Measurements from ENCODE around the gene ROR2.

ROR2 gene

DNA sequence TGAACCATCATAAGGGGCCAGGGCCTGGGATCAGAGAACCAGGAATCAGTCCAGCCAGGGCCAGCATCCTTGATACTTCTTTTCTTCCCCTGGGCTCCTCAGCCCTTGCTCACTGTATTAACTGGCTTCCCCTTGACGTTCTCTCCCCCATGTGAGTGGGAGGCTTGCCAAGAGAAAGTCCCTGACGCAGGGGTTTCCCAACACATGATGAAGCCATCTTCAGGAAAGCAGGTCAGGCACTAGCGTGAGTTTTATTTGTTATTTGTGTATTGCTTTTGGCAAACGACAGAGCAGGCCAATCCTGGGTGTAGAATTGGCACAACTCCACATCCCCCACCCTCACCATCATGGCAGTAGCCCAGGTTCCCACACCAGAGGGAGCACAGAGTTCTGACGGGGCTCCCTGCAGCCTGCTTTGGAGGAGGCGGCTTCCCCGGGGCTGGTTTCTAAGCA is 360.9 kb downstream of the ROR2 start:
- POLR2A ChIA-PET, result no interaction called here
- DNase-seq (ENCODE audit: low read depth, low spot score), result peak; percentile 5
- TF ChIP-seq, protein P1, sequence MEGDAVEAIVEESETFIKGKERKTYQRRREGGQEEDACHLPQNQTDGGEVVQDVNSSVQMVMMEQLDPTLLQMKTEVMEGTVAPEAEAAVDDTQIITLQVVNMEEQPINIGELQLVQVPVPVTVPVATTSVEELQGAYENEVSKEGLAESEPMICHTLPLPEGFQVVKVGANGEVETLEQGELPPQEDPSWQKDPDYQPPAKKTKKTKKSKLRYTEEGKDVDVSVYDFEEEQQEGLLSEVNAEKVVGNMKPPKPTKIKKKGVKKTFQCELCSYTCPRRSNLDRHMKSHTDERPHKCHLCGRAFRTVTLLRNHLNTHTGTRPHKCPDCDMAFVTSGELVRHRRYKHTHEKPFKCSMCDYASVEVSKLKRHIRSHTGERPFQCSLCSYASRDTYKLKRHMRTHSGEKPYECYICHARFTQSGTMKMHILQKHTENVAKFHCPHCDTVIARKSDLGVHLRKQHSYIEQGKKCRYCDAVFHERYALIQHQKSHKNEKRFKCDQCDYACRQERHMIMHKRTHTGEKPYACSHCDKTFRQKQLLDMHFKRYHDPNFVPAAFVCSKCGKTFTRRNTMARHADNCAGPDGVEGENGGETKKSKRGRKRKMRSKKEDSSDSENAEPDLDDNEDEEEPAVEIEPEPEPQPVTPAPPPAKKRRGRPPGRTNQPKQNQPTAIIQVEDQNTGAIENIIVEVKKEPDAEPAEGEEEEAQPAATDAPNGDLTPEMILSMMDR (IDR thresholded peaks at IDR 0.05; ENCODE audit: insufficient read depth, low read length, missing control alignments), result no peak
- CTCF ChIA-PET, result no interaction called here
- no peak overlapping the region for H3K4me3 ChIP-seq (ENCODE audit: low read depth, low read length)

DNA sequence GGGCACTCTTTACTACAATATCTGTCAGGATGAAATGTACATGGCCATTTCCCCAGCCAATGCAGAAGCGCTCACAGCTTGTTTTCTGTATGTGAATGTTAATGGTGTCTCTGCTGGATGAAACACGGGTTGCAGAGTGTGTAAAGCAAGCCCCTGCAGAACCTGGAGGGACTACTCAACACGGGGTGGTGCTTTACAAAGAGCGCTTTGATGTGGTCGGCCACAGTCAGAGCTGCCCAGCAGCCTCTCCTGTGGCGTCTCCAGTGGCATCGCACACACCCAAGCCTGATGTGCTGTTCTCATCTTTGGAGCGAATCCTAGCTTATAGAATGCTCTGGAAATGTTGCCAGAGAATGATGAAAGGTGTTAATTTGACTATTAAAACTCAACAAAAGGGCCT is 363.7 kb downstream of the ROR2 start:
- TF ChIP-seq, protein P1 (IDR thresholded peaks at IDR 0.05; ENCODE audit: insufficient read depth, low read length, missing control alignments), result no peak
- CTCF ChIA-PET, result no interaction called here
- POLR2A ChIA-PET, result no interaction called here
- no peak for DNase-seq (ENCODE audit: low read depth, low spot score)
- H3K4me3 ChIP-seq (ENCODE audit: low read depth, low read length), result no peak overlapping the region

DNA sequence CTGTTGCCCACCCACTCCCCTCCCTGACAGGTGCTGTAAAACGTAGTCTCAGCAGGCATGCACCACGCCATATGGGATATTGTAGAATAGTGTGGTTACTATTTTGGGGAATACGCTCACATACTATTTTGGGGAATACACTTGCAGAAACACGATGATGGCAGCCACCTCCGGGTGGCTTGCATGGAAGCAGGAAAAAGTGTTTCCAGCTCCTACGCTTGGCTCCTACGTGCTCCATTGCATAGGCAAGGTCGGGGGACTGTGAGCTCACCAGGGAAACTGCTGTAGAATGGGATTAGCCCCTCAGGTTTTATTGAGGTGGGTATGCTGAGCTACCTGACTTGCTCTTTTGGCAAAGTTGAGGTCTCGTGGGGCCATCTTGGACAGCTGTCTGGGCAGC is 366.1 kb downstream of the ROR2 start:
- DNase-seq (ENCODE audit: low read depth, low spot score), result no peak
- POLR2A ChIA-PET, result no interaction called here
- no peak overlapping the region for H3K4me3 ChIP-seq (ENCODE audit: low read depth, low read length)
- TF ChIP-seq, protein P1 (IDR thresholded peaks at IDR 0.05; ENCODE audit: insufficient read depth, low read length, missing control alignments), result no peak
- CTCF ChIA-PET, result no interaction called here

DNA sequence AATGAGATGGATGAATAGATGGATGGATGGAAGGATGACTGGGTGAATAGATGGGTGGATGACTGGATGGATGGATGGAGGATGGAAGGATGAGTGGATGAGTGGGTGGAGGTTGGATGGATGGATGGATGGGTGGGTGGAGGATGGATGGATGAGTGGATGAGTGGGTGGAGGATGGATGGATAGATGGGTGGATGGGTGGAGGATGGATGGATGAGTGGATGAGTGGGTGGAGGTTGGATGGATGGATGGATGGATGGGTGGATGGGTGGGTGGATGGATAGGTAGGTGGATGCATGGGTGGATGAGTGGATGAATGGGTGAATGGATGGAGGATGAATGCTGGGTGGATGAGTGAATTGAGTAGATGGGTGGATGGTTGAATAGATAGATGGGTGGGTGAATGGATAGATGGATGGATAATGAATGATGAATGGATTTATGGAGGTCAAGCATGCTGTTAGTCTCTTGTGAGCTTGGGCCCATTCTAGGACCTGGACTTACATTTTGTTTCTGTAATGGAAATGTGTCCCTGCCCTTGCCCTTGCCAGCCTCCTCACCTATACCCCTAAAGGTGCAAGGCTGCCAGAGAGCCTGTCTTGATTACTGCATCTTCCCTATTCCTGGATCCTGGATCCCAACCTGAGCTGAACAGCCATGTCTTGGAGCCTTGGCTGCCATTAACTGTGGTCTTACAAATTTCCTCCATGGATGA is 366.7 kb downstream of the ROR2 start:
- no peak overlapping the region for H3K4me3 ChIP-seq (ENCODE audit: low read depth, low read length)
- no peak for DNase-seq (ENCODE audit: low read depth, low spot score)
- POLR2A ChIA-PET, result no interaction called here
- CTCF ChIA-PET, result no interaction called here
- TF ChIP-seq, protein P1 (IDR thresholded peaks at IDR 0.05; ENCODE audit: insufficient read depth, low read length, missing control alignments), result no peak

DNA sequence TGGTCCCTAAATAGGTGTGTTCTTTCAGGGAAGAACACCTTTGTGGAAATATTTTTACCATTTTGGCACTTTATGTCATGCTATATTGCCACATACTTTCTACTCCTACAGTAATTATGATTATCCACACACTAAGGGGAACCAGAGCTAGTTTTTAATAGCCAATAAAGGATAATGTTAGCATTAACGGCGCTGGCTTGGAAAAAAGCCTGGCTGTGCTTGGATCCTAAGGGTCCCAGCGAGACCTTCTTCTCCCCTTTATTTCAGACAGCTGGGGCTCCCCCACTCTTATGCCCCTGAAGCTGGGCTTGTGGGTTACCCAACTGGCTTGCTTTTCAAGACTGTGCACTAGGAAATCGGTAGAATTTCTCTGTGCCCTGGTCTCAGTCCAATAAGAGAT is 367.8 kb downstream of the ROR2 start:
- DNase-seq (ENCODE audit: low read depth, low spot score), result no peak
- no peak overlapping the region for H3K4me3 ChIP-seq (ENCODE audit: low read depth, low read length)
- TF ChIP-seq, protein P1 (IDR thresholded peaks at IDR 0.05; ENCODE audit: insufficient read depth, low read length, missing control alignments), result no peak
- ChIA-PET CTCF (no interaction called here), POLR2A (no interaction called here)

DNA sequence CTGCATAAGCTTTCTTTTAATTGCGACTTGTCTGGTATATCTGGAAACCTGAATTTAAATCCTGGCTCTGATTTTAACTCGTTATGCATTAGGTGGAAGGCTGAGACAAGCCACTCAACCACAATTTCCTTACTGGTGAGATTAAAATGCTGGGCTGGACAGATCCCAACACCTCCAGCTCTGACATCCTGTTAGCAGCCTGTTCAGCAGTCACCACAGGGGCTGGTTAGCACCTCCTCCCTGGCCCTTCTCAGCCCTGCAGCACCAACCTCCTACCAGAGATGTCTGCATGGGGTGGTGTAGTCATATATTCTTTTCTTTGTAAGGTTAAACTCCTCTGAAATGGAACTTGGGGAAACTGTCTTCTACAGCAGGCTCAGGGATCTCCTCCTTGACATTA is 369.9 kb downstream of the ROR2 start:
- CTCF ChIA-PET, result interaction anchor here (0.7 to 2.3 kb wide), 3 partner anchors 19 to 664 kb away, joined by 3 to 7 read pairs (median 3); no protein-coding TSS in a partner anchor
- POLR2A ChIA-PET, result interaction anchor here (0.9 kb wide), 1 partner anchor 11 kb away, joined by 3 read pairs; no protein-coding TSS in a partner anchor
- no peak overlapping the region for H3K4me3 ChIP-seq (ENCODE audit: low read depth, low read length)
- TF ChIP-seq, protein P1 (IDR thresholded peaks at IDR 0.05; ENCODE audit: insufficient read depth, low read length, missing control alignments), result no peak
- DNase-seq (ENCODE audit: low read depth, low spot score), result no peak
